Germinal center (tissue), 1 donor: ENCODE measurements around the gene REXO1.

ENCODE experiments used
- DNase-seq: peaks from one replicate; pipeline ENCODE4 v3.0.0; 2012; ENCODE audit warnings: mixed read lengths, low spot score

REXO1 gene

DNA sequence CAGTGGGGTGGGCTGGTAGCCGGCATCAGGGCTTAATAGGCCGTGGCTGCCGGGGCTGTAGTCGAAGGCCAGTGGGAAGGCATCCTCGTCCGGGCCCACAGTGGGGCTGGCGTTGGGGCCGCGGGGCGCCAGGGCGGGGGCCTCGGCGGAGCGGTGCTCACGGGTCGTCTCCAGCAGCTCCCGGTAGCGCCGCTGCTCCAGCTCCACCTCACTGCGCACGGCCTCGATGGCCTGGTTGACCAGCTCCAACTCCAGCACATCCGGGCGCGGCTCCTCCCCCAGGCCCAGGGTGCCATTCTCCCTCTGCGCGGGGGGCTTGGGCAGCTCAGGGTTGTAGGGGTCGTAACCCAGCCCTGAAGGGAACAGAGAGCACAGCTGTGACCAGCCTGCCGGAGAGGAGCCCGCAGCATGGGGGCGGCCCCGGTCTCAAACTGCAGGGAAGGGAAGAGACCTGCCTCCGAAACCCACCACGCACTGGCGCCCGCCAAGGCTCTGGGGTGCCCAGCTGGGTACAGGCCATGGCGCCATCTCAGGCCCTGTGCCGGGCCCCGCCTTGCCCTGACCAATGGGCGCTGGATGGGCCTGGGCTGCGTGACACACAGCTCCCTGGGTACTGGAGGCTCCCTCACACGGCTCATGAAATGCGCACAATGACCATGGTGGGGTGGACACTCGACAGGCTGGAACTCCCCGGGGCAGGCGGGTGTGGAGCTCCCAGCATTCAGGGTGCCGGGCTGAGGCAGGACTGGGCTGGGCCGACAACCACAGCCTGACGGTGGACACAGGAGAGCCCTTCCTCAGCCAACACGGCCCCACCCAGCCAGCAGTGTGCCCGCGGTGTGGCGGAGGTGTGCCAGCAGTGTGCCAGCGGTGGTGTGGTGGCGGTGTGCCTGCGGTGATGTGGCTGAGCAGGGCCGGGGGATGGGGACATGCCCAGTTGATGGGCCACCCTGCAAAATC lies 19.7 kb downstream of the REXO1 start:
- DNase-seq, result no peak

DNA sequence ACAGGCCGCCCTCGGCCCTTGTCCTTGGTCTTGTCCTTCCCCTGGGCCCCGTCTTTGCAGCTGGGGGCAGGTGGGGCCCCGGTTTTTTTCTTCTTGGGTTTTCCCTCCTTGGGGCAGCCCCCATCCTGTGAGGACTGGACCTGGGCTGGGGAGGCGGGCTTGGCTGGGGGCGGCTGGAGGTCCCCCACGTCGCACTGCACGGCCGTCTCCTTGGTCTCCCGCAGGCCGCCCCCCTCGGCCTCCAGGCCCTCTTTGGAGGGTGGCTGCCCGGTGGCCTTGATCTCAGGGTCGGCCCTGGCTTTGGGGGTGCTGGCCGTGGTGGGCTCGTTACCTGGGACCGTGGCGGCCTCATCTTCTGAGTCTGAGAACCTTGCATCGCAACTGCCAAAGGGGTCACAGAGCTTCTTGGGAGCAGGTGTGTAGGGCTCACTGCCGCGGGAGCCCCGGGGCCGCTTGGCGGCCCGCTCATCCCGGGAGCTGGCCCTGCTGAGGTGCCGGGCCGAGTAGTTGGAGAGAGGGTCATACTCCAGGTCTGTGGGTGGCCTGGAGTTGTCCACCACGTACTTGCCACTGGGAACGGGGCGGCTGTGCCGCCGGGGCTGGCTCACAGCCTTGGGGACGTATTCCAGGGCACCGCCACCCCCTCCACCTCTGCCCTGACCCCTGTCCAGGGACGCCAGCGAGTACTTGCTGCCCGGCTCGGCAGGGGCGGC lies 20.6 kb downstream of the REXO1 start:
- DNase-seq, result no peak

DNA sequence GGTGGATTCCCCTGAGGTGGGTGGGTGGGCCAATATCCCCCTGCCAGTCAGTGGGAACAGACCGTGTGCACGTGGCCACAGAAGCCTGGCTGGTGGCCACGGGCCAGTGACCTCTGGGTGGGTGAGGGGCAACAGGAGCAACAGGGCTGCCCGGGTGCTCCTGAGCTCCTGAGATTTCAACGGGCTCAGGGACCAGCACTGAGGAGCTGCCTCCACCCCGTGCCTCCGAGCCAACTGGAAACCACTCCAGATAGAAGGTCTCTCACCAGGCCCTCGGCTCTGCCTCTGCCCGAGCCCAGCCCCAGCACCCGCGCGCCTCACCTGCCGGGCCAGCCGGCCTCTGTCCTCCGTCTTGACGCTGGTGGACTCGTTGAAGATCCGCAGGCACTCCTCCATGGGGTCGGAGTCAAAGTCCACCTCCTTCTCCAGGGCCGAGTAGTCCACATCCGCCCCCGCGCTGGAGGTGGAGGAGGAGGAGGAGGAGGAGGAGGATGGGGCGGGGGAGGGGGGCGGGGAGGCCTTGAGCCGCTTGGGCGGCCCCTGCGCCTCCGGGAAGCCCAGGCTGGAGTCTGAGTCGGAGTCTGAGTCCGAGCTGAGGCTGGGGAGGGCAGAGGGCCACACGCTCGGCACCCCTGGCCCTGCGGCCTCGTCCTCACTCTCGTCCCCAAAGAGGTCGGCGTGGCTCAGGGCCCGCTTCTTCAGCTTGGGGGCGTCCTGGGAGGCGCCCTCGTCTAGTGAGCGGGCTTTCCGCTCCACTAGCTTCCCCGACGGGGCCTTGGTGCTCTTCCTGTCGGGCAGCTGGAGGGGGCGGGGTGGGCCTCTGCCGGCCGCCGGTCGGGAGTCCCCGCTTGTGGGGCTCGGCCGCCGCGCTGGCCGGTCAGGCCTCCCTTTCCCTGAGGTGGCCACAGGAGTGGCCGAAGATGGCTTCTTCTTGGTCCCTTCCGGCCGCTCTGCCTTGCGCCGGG lies 21.4 kb downstream of the REXO1 start:
- peak; percentile 14 for DNase-seq

DNA sequence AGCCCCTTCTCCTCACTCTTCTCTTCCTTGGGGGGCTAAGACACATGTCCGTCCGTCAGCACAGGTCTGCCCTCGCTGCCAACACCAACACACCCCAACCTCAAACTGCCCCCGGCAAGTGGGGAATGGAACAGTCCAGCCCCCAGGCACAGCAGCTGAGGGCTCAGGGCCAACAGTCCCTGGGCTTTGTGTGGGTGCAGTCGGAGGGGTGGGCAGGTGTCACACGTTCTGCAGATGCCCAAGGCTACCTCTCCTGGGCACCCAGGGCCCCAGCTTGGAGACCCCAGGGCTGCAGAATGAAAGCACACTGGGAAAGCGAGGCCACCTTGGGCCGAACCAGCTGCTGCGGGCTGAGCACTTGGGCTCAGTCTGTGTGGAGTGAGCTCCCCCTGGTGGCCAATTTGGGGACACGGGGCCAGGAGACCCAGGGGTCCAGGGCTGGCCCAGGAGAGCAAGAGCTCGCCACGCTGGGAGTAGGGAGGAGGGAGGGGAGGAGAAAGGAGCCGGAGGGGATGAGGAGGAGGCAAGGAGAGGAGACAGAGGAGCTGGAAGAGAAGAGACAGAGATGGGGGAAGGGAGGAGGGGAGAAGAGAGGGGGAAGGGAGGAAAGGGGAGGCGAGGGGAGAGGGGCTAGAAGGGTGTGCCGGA lies 22.2 kb downstream of the REXO1 start:
- DNase-seq, result peak; percentile 91

- no peak for DNase-seq
Observed at GRCh38 chr19:1824252-1824622, 24.0 kb downstream of the REXO1 start.

- no peak for DNase-seq
Observed at GRCh38 chr19:1823539-1824251, 24.6 kb downstream of the REXO1 start.

DNA sequence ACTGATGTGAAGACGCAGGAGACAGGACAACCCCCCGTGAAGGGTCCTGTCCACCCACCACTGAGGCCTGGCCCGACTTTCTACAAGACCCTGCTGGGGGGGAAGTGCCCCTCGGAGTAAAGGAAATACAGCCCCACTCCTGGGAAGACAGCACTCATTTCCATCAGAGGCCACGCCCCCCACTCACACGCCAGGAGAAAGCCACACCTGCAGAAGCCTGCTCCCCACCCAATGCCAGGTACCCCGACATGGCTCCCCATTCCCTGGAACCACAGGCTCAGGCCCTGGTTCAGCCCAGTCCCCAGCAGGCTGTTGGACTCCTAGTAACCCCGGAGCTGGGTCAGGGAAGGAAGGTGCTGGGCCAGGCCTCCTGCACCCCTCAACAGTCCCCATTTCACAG lies 25.3 kb downstream of the REXO1 start:
- DNase-seq, result no peak

DNA sequence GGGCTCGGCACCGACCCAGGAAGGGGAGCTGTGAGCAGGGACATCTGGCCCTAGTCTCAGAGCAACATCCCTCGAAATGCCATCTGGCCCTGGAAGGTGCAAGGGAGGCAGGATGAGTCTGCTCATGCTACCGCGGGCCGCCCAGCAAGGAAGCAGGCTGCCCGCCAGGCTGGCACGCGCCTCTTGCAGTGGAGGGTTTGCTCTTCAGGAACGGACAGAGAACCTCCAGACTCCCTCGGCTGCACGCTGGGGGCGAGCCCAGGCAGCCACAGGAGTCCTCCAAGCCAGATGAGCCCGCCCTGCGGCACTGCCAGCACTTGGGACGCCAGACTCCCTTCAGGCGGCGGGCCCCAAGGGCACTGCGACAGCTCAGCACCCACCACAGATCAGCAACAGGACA lies 26.1 kb downstream of the REXO1 start:
- DNase-seq, result no peak

GRCh38 chr19:1819341-1820255 lies 28.7 kb downstream of the REXO1 start:
- no peak for DNase-seq

DNA sequence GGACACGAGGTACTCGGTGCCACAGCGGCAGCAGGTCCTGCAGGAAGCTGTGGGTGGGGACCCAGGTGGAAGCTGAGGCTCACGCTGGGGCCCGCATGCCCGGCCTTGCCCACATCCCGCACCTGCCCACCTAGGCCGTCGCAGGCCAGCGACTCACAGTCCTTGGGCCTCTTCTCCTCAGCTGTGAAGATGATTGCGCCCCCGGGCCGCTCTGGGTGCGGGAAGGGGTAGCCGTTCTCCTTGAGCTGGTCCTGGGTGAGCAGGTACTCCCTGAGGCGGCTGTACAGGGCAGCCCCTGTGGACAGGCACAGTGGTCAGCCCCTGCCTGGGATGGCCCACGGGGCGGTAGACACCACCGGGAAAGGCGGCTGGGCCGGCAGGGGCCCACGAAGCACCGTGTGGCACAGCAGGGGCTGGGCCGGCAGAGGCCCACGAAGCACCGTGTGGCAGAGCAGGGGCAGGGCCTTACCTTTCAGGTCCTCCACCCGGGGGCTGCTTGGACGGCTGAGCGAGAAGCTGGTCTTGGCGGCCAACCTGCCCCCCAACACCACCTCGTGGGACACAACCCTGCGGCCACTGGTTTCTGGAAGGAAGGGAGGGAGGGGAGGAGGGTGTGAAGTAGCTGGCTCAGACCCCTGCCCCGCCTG lies 29.6 kb downstream of the REXO1 start:
- DNase-seq, result no peak

GRCh38 chr19:1817553-1818179 lies 30.6 kb downstream of the REXO1 start:
- DNase-seq, result no peak

DNA sequence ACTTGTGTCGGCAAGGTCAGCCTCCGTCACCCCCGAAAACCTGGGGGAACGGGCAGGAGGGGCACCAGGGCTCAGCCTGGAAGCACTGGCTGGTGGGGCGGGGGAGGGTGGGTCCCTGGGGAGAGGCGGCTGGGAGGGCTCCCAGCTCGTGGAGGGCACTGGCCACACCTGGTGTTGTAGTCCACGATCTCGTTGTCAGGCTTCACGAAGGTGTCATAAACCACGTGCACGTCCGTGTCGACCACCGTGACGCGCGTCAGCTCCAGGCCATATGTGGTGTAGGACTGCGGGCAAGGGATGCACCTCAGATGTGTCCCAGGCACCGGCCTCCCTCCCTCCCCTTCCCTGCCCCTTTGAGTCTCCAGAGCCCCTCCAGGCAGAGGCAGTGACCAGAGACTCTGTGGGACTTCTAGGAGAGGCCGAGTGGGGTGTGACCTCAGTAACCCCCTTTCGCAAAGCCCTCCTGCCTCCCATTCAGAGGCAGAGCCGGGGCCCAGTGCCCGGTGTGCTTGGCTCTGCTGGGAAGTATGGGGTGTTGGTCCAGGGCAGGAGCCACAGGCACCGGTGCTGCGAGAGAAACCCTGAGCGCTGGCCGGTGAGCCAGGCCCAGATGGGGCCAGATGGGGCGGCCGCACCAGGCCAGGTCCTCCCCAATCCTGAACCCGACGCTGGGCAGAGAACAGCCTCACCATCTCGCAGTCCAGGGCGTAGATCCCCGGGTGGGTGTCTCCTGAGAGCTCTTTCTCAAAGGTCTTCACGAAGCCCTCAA lies 31.6 kb downstream of the REXO1 start:
- DNase-seq, result no peak

DNA sequence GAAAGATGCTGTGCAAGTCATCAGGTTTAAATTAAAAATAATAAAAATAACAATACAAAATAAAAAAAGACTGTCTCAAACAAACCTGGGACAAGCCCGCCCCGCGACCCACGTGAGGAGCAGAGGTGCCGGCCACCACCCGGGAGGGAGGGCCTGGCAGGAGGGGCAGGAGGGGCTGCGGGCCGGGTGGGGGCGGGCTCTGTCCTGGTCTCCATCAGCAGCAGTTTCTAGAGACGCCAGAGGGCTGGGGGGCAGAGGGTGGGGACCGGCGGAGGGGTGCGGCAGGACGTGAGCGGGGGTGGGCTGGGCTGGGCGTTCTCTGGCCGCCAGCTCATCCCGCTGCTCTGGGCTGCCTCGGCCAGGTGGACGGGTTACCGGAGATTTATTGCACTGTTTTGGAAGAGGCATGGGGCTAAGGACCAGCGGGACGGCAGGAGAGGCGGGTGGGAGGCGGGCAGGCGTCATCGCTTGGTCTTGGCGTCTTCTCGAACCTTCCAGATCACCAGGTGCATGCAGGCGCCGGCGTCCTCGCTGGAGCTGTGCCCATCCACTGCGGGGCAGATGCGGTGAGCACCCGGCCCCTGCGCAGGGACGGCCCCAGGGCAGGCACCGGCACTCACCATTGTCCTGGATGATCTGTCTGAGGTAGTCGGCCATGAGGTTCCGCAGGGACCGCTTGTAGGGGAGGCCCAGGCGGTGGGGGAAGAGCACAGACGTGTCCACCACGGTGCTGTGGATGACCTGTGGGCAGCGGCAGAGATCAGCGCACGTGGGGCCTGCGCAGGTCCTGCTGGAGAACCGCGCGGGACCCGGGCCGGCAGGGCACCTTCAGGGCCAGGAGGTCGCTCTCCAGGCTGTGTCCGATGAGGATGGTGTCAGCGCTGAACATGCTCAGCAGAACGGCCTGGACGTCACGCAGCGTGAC lies 32.4 kb downstream of the REXO1 start:
- DNase-seq, result no peak

DNA sequence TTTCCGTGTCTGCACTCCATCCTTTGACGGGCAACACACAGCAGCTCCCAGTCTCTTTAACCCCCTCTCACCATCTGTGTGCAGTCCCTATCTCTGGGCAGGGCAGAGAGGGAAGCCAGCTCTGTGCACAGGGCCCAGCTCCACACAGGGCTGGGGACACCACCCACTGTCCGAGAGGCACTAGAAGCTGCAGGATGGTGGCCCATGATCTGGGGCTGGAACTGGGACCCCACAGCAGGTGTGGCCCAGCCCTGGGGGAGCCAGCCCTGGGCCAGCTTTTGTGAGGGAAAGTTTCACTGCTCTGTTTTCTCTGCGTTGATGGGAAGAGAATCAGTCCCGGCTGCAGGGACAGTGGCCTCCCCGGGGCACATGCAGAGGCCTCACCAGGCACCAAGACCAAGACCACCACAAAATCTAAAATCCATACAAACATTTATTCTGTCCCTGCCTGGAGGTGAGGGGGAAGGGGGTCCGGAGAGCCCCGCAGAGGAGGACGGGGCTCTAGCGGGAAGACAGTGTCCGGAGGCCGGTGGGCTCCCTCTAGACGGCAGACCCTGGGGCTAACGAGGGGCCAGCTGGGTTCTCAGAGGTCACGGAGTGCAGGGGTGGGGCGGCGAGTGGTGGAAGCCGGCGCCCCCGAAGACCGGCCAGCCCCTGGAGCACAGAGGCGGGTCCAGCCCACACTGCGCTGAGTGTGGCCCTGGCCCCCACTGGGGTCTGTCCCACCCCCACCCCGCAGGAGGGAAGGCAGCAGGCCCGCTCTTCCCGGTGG lies 33.3 kb downstream of the REXO1 start:
- no peak for DNase-seq

- no peak for DNase-seq
Observed at GRCh38 chr19:1814391-1814790, 33.9 kb downstream of the REXO1 start.
